Endothelial cell of umbilical vein (primary cell): ENCODE results near the gene POLR2B.

Experiments
- EZH2 ChIP-seq: IDR thresholded peaks from 2 replicates; pipeline ENCODE4 v1.6.1; 2012; ENCODE audit warnings: borderline replicate concordance, low read depth, mild to moderate bottlenecking, moderate library complexity, low read length, inconsistent platforms; ENCODE audit not compliant: severe bottlenecking
- MYC ChIP-seq: IDR thresholded peaks from one replicate; pipeline ENCODE4 v1.6.1; 2011; ENCODE audit warnings: mild to moderate bottlenecking, low read depth, low read length
- POLR2A ChIP-seq: IDR thresholded peaks from 2 replicates; pipeline ENCODE4 v1.6.1; 2012; ENCODE audit warnings: low read depth, mild to moderate bottlenecking, control low read depth, low read length
- TF ChIP-seq, protein P1 (sequence below), 2 donors: IDR thresholded peaks; 1 replicate in 1 of 2; 2 replicates in 1 of 2; pipeline ENCODE4 v1.5.1; 2011; ENCODE audit warnings: low read length in 2 of 2, mild to moderate bottlenecking in 2 of 2, moderate library complexity in 2 of 2, control low read depth in 1 of 2, inconsistent platforms in 1 of 2, low read depth in 1 of 2; ENCODE audit not compliant: insufficient read depth in 1 of 2; ENCODE audit errors: extremely low read depth in 1 of 2
- TF ChIP-seq, protein P2 (sequence below): IDR thresholded peaks from 2 replicates; pipeline ENCODE4 v1.6.1; 2011; ENCODE audit not compliant: insufficient read depth, insufficient read length

DNA sequence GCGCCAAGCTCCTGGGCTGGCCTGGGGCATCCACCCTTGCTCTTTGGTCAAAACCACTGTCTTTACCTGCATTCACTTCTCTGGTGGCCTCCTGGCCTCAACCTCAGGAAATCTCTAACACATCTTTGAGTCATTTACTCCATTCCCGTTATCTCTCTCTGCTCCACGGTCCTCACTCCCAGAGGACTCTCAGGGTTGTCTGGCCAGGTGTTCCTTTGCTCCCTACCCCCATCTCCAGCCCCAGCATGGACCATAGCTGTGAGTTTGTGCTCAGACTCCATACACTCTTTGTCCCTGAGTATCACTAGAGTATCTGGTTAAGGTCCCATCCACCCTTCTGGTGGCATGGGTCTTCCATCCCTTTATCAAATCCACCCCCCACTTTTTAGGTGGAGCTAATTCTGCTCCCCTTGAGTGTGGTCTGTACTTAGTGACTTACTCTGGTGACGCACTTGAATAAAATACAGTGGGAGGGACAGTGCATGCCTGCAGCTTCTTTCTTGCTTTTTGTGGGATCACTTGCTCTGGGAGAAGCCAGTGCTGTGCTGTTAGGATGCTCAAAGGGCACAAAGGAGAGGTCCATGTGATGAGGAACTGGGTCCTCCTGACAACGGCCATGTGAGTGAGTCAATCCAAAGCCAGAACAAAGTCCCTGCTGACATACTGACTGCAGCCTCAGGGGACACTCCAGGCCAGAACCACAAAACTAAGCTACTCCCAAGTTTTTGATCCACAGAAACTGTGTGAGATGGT, 87.2 kb downstream of the POLR2B start:
- TF ChIP-seq, protein P1, sequence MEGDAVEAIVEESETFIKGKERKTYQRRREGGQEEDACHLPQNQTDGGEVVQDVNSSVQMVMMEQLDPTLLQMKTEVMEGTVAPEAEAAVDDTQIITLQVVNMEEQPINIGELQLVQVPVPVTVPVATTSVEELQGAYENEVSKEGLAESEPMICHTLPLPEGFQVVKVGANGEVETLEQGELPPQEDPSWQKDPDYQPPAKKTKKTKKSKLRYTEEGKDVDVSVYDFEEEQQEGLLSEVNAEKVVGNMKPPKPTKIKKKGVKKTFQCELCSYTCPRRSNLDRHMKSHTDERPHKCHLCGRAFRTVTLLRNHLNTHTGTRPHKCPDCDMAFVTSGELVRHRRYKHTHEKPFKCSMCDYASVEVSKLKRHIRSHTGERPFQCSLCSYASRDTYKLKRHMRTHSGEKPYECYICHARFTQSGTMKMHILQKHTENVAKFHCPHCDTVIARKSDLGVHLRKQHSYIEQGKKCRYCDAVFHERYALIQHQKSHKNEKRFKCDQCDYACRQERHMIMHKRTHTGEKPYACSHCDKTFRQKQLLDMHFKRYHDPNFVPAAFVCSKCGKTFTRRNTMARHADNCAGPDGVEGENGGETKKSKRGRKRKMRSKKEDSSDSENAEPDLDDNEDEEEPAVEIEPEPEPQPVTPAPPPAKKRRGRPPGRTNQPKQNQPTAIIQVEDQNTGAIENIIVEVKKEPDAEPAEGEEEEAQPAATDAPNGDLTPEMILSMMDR (IDR thresholded peaks at IDR 0.05; ENCODE audit: extremely low read depth in 1 of 2, insufficient read depth in 1 of 2, low read depth in 1 of 2, low read length in 2 of 2): no peak
- no peak for TF ChIP-seq EZH2
- TF ChIP-seq POLR2A: no peak
- no peak for TF ChIP-seq MYC
- TF ChIP-seq, protein P2, sequence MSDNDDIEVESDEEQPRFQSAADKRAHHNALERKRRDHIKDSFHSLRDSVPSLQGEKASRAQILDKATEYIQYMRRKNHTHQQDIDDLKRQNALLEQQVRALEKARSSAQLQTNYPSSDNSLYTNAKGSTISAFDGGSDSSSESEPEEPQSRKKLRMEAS: no peak
